NCI-H2107 treated with DMSO at 0.1 percent for 48 hours (cell line): ENCODE results near the gene MFSD6L.

Experiments
- DNase-seq: peaks from one replicate; lab custom pipeline; 2025; ENCODE audit not compliant: unreplicated experiment; lab: John Stamatoyannopoulos, UW

The MFSD6L gene

DNA sequence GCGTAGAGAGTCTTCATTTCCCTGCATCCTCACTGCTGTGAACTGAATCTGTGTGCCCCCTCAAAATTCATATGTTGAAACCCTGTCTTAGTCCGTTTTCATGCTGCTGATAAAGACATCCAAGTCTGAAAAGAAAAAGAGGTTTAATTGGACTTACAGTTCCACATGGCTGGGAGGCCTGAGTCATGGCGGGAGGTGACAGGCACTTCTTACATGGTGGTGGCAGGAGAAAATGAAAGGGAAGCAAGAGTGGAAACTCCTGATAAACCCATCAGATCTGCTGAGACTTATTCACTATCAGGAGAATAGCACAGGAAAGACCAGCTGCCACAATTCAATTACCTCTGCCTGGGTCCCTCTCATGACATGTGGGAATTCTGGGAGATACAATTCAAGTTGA lies 51.4 kb downstream of the MFSD6L start:
- DNase-seq = no peak
